Keratinocyte (primary cell): ENCODE measurements around the gene DENND5B. TPM values are rescaled to one million over a fixed set of nuclear protein-coding genes. Genes with fewer than 3 reads are reported as not detected.

Source experiments
- DNase-seq: peaks from one replicate; pipeline ENCODE4 v3.0.0-alpha.2; 2011; ENCODE audit warnings: low read depth, missing footprints, low spot score
- FAIRE-seq: peaks from 2 replicates; lab custom pipeline; 2011; peaks lifted over from hg19 to GRCh38; lab: Jason Lieb, UNC
- H2AFZ ChIP-seq: 2 replicates; pipeline ENCODE4 v1.6.0; 2012; ENCODE audit warnings: low read length, control low read depth, inconsistent platforms; ENCODE audit not compliant: control insufficient read depth
- H3K27ac ChIP-seq: 2 replicates; pipeline ENCODE4 v1.5.1; 2011; ENCODE audit warnings: low read length; ENCODE audit not compliant: control insufficient read depth, insufficient read depth
- H3K27me3 ChIP-seq: 3 replicates; pipeline ENCODE4 v1.6.0; 2011; ENCODE audit warnings: low read length; ENCODE audit not compliant: control insufficient read depth, insufficient read depth; ENCODE audit errors: extremely low read depth
- H3K36me3 ChIP-seq, 2 experiments: 2 replicates in 1 of 2; 3 replicates in 1 of 2; pipeline ENCODE4 v1.5.1; 2011; ENCODE audit warnings: low read length in 2 of 2, mild to moderate bottlenecking in 1 of 2; ENCODE audit not compliant: control insufficient read depth in 2 of 2, insufficient read depth in 2 of 2; ENCODE audit errors: extremely low read depth in 1 of 2
- H3K4me1 ChIP-seq: 3 replicates; pipeline ENCODE4 v1.5.1; 2011; ENCODE audit warnings: low read length; ENCODE audit not compliant: control insufficient read depth, insufficient read depth; ENCODE audit errors: extremely low read depth
- H3K4me2 ChIP-seq: 3 replicates; pipeline ENCODE4 v1.6.0; 2011; ENCODE audit warnings: low read depth, low read length; ENCODE audit not compliant: control insufficient read depth, insufficient read depth; ENCODE audit errors: extremely low read depth
- H3K4me3 ChIP-seq, 3 experiments: fragments of 200-600 bp in 1 of 3; sonication (generic) in 1 of 3; 2 replicates in 2 of 3; 3 replicates in 1 of 3; pipeline ENCODE4 v1.5.1; 2011 to 2016; ENCODE audit warnings: low read length in 3 of 3, mild to moderate bottlenecking in 3 of 3, control low read depth in 2 of 3, inconsistent platforms in 1 of 3, low read depth in 1 of 3, mixed read lengths in 1 of 3, mixed run types in 1 of 3, moderate library complexity in 1 of 3; ENCODE audit not compliant: control insufficient read depth in 2 of 3, insufficient read depth in 2 of 3; ENCODE audit errors: extremely low read depth in 1 of 3
- H3K79me2 ChIP-seq: 2 replicates; pipeline ENCODE4 v1.6.0; 2012; ENCODE audit warnings: low read length; ENCODE audit not compliant: control insufficient read depth, insufficient read depth
- H3K9ac ChIP-seq: 3 replicates; pipeline ENCODE4 v1.6.0; 2011; ENCODE audit warnings: low read length; ENCODE audit not compliant: control insufficient read depth, insufficient read depth; ENCODE audit errors: extremely low read depth
- H3K9me1 ChIP-seq: 3 replicates; pipeline ENCODE4 v1.6.0; 2011; ENCODE audit warnings: low read length; ENCODE audit not compliant: control insufficient read depth, insufficient read depth; ENCODE audit errors: extremely low read depth
- H3K9me3 ChIP-seq: 2 replicates; pipeline ENCODE4 v1.5.1; 2012; ENCODE audit warnings: low read depth, low read length; ENCODE audit not compliant: control insufficient read depth
- H4K20me1 ChIP-seq: 3 replicates; pipeline ENCODE4 v1.6.0; 2011; ENCODE audit warnings: low read length; ENCODE audit not compliant: control insufficient read depth, insufficient read depth; ENCODE audit errors: extremely low read depth
- EZH2 ChIP-seq: IDR thresholded peaks from one replicate; pipeline ENCODE4 v1.6.1; 2012; ENCODE audit warnings: inconsistent platforms, mild to moderate bottlenecking, low read length, moderate library complexity
- dilution Hi-C: fragments of 300-500 bp; cut with MboI; formaldehyde crosslinking; loops from one replicate; pipeline ENCODE4 v1.7.0; 2020; ENCODE audit warnings: low sequenced_read_pairs; ENCODE audit not compliant: extremely low pct_ligation_motif_present
- polyA plus RNA-seq, 5 experiments: library from polyadenylated mRNA; depleted of rRNA in 3 of 5; stranded (reverse) in 3 of 5; stranded (forward) in 1 of 5; unstranded in 1 of 5; fragments of >200 nt; gene quantifications; 1 replicate in 1 of 5; 2 replicates in 3 of 5; 3 replicates in 1 of 5; pipeline versions ENCODE4 v1.2.1 to v1.2.3, GENCODE V29; 2011 to 2012; ENCODE audit warnings: missing spikeins in 2 of 5, low read depth in 1 of 5, low replicate concordance in 1 of 5
- TF ChIP-seq, protein P1 (sequence below), 3 experiments: IDR thresholded peaks in 1 of 3; conservative IDR thresholded peaks in 1 of 3; optimal IDR thresholded peaks in 1 of 3; 2 replicates in 2 of 3; 3 replicates in 1 of 3; pipeline versions ENCODE3 to v1.5.1; 2011; ENCODE audit warnings: low read length in 3 of 3, mild to moderate bottlenecking in 3 of 3, moderate library complexity in 2 of 3, control low read depth in 1 of 3, inconsistent platforms in 1 of 3; ENCODE audit not compliant: insufficient read depth in 2 of 3; ENCODE audit errors: extremely low read depth in 1 of 3

Gene DENND5B
- polyA plus RNA-seq, 1 donor (not counting 4 experiments of a cell fraction or from before 2014, with no cell fraction given), result 4.7 TPM

DNA sequence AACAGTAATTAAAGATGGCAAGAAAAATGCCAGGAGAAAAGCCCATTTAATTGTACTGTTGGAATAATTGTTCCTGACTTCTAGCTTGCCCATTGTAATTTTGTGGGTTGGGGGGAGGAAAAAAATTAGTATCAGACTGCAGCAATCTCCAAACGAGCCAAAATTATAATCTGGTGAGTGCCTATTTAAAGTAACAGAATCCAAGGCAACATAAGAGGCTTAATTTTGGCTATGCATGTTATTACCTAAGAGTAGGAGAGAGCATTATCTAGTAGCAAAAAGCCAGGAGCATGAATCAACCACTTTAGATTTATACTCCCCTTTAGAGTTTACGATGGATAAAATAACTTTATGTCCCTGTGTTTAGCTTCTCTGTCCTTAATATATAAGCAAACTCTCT, 14.6 kb upstream of the DENND5B start:
- Histone ChIP-seq H3K36me3 (no peaks in the 10 kb centered on the region), H3K9ac (no peak overlapping the region), H3K27me3 (no peaks in the 10 kb centered on the region), H3K9me1 (no peaks in the 10 kb centered on the region), H3K4me1 (no peaks in the 10 kb centered on the region), H3K79me2 (no peaks in the 10 kb centered on the region), H4K20me1 (no peaks in the 10 kb centered on the region), H2AFZ (no peak overlapping the region), H3K4me3 (no peak overlapping the region), H3K27ac (no peak overlapping the region), H3K4me2 (no peak overlapping the region), H3K9me3 (no peaks in the 10 kb centered on the region)
- no peak for DNase-seq
- TF ChIP-seq EZH2, result no peak
- TF ChIP-seq, protein P1, sequence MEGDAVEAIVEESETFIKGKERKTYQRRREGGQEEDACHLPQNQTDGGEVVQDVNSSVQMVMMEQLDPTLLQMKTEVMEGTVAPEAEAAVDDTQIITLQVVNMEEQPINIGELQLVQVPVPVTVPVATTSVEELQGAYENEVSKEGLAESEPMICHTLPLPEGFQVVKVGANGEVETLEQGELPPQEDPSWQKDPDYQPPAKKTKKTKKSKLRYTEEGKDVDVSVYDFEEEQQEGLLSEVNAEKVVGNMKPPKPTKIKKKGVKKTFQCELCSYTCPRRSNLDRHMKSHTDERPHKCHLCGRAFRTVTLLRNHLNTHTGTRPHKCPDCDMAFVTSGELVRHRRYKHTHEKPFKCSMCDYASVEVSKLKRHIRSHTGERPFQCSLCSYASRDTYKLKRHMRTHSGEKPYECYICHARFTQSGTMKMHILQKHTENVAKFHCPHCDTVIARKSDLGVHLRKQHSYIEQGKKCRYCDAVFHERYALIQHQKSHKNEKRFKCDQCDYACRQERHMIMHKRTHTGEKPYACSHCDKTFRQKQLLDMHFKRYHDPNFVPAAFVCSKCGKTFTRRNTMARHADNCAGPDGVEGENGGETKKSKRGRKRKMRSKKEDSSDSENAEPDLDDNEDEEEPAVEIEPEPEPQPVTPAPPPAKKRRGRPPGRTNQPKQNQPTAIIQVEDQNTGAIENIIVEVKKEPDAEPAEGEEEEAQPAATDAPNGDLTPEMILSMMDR (optimal IDR thresholded peaks at IDR 0.05 in 1 of 3, IDR thresholded peaks at IDR 0.05 in 1 of 3, conservative IDR thresholded peaks at IDR 0.05 in 1 of 3; ENCODE audit: extremely low read depth in 1 of 3, insufficient read depth in 2 of 3, low read length in 3 of 3), result no peak
- dilution Hi-C loops, result no loop called here
- no peak for FAIRE-seq

DNA sequence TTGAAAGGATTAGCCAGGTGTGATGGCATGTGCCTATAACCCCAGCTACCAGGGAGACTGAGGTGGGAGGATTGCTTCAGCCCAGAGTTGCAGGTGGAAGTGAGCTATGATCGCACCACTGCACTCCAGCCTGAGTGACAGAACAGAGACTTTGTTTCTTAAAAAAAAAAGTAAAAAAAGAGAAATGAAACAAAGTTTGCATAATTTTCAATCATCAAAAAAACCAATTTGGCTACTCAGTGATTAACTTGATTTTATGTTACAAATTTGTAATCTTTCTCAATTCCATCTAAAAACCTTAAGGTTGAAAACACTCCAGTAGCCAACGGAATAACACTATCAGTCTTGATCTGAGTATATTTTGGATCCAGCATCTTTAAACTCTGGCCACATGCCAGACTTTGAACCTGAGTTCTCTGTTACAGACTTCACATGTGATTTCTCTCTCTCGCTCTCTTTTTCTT, 12.6 kb upstream of the DENND5B start:
- no peak for FAIRE-seq

More for the DNA sequence above, 12.6 kb upstream of the DENND5B start:
- Histone ChIP-seq H2AFZ (no peak overlapping the region), H3K4me3 (no peak overlapping the region), H3K4me1 (no peaks in the 10 kb centered on the region), H3K36me3 (no peaks in the 10 kb centered on the region), H3K9me1 (no peaks in the 10 kb centered on the region), H3K9me3 (no peaks in the 10 kb centered on the region), H3K27ac (no peak overlapping the region), H3K4me2 (no peak overlapping the region), H3K9ac (no peak overlapping the region), H4K20me1 (no peaks in the 10 kb centered on the region), H3K27me3 (no peaks in the 10 kb centered on the region), H3K79me2 (no peaks in the 10 kb centered on the region)
- dilution Hi-C loops, result no loop called here
- DNase-seq, result no peak
- no peak for TF ChIP-seq EZH2
- TF ChIP-seq, protein P1 (optimal IDR thresholded peaks at IDR 0.05 in 1 of 3, IDR thresholded peaks at IDR 0.05 in 1 of 3, conservative IDR thresholded peaks at IDR 0.05 in 1 of 3; ENCODE audit: extremely low read depth in 1 of 3, insufficient read depth in 2 of 3, low read length in 3 of 3), result no peak
